Muscle of leg (tissue), 11 donors: ENCODE measurements around the gene LPP. TPM values are rescaled to one million over a fixed set of nuclear protein-coding genes. Genes with fewer than 3 reads are reported as not detected.
"Not testable (repeated sequence)": the region's sequence is repeated elsewhere in the genome, so short reads cannot be mapped to it uniquely, and the experiment has no call there.

Experiments
- DNase-seq: peaks from one replicate; pipeline ENCODE4 v3.0.0; 2013
- H3K27ac ChIP-seq: one replicate; pipeline ENCODE4 v1.5.1; 2013; ENCODE audit warnings: mild to moderate bottlenecking, low read length, control low read depth
- H3K27me3 ChIP-seq: one replicate; pipeline ENCODE4 v1.6.1; 2013; ENCODE audit warnings: low read length; ENCODE audit not compliant: control insufficient read depth, insufficient read depth
- H3K36me3 ChIP-seq: one replicate; pipeline ENCODE4 v1.6.1; 2013; ENCODE audit warnings: low read length; ENCODE audit not compliant: control insufficient read depth, insufficient read depth
- H3K4me1 ChIP-seq: one replicate; pipeline ENCODE4 v1.6.1; 2013; ENCODE audit warnings: low read length; ENCODE audit not compliant: control insufficient read depth, insufficient read depth
- H3K4me3 ChIP-seq: one replicate; pipeline ENCODE4 v1.5.1; 2013; ENCODE audit warnings: low read length, control low read depth
- H3K9me3 ChIP-seq: replicated peaks from 2 replicates; pipeline ENCODE4 v1.6.1; 2013; ENCODE audit warnings: low read depth, low read length; ENCODE audit not compliant: control insufficient read depth
- WGBS: methylation state at CpG from one replicate; pipeline ENCODE4 v1.1.5; 2013; ENCODE audit warnings: missing lambda C conversion rate; ENCODE audit not compliant: insufficient coverage; 5-methylcytosine and 5-hydroxymethylcytosine counted together
- polyA plus RNA-seq, 8 donors: library from polyadenylated mRNA; unstranded; fragments of 120-200 nt; gene quantifications; one replicate each; pipeline versions ENCODE4 v1.2.1 to v1.2.3, GENCODE V29; 2013; ENCODE audit warnings: inconsistent platforms in 1 of 8, low replicate concordance in 1 of 8; ENCODE audit not compliant: insufficient read length in 8 of 8, insufficient read depth in 1 of 8
- total RNA-seq: library from RNA; stranded (reverse); fragments of 120-200 nt; gene quantifications from one replicate; pipeline ENCODE4 v1.2.4, GENCODE V29; 2013

Gene LPP
- total and polyA plus RNA-seq, 9 donors: 8.9 to 24.3 (median 13.5) TPM

DNA sequence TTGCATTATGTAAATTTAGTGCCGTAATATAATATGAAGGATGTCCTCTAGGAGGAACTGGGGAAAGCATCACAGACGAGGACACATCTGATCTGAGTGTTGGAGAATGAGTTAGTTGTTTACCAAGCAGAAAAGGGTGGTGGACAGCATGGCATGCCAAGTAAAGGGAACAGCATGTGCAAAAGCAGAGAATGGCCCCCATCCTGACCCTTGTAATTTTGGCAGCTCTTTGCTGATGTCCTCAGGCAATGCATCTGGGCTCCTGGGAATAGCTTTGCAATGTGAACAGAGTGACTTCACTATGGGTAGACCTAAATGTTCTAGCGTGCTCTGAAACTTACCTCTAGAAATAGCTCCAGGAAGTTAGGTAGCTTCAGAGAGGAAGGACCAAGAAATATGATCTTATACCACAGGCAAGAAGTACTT is 263.3 kb downstream of the LPP start:
- Histone ChIP-seq H3K9me3 (peaks cover 5% of the 10 kb centered on the region), H3K4me1 (no peaks in the 10 kb centered on the region), H3K27ac (no peak overlapping the region), H3K27me3 (no peaks in the 10 kb centered on the region), H3K36me3 (no peaks in the 10 kb centered on the region), H3K4me3 (no peak overlapping the region)
- 73% methylated on average over 2 of the region's 3 CpGs for WGBS
- no peak for DNase-seq

DNA sequence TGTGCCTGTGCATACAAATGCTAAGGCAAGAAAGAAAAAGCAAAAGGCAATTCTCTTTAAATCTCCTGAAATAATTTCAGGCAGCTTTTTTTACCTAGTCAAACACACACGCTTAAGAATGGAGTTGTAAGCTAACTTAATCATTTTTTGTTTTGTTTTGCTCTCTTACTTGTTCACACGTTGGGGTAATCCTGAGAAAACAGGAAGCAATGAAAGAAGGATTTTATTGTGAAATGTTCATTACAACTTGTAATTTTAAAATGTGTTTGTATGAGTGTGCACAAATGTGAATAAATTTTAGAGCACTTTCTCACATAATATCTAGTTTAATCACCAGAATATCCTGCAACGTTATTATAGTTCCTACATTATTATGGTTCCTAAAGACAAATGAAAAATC is 263.8 kb downstream of the LPP start:
- H3K4me3 ChIP-seq: no peak overlapping the region
- H3K36me3 ChIP-seq: no peaks in the 10 kb centered on the region
- no peaks in the 10 kb centered on the region for H3K27me3 ChIP-seq
- DNase-seq: no peak
- H3K4me1 ChIP-seq: no peaks in the 10 kb centered on the region
- H3K27ac ChIP-seq: no peak overlapping the region
- peaks cover 5% of the 10 kb centered on the region for H3K9me3 ChIP-seq
- WGBS: no CpG with 5 or more reads among the region's 3 CpGs

- Histone ChIP-seq H3K27me3 (no peaks in the 10 kb centered on the region), H3K36me3 (no peaks in the 10 kb centered on the region), H3K4me3 (no peak overlapping the region), H3K4me1 (no peaks in the 10 kb centered on the region), H3K27ac (peak overlapping the region; percentile 23), H3K9me3 (peaks cover 6% of the 10 kb centered on the region)
- peak; percentile 83 for DNase-seq
- no CpG with 5 or more reads among the region's 2 CpGs for WGBS
Measured at GRCh38 chr3:188421151-188421821, 267.3 kb downstream of the LPP start.

GRCh38 chr3:188421836-188422540 is 268.0 kb downstream of the LPP start:
- Histone ChIP-seq H3K27me3 (no peaks in the 10 kb centered on the region), H3K27ac (no peak overlapping the region), H3K9me3 (peaks cover 9% of the 10 kb centered on the region), H3K36me3 (no peaks in the 10 kb centered on the region), H3K4me1 (no peaks in the 10 kb centered on the region), H3K4me3 (no peak overlapping the region)
- DNase-seq: peak; percentile 78
- no CpG with 5 or more reads among the region's 6 CpGs for WGBS

DNA sequence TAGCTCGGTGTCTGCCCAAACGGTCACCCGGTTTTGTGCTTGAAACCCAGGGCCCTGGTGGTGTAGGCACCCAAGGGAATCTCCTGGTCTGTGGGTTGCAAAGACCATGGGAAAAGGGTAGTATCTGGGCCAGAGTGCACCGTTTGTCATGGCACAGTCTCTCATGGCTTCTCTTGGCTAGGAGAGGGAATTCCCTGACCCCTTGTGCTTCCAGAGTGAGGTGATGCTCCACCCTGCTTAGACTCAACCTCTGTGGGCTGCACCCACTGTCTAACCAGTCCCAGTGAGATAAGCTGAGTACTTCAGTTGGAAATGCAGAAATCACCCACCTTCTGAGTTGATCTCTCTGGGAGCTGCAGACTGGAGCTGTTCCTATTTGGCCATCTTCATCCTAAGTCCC is 274.0 kb downstream of the LPP start:
- H3K4me3 ChIP-seq, DNase-seq, H3K9me3 ChIP-seq, H3K27ac ChIP-seq, H3K4me1 ChIP-seq, H3K36me3 ChIP-seq, H3K27me3 ChIP-seq: not testable (repeated sequence)
- whole genome bisulfite sequencing: 95% methylated on average over 3 of the region's 4 CpGs

DNA sequence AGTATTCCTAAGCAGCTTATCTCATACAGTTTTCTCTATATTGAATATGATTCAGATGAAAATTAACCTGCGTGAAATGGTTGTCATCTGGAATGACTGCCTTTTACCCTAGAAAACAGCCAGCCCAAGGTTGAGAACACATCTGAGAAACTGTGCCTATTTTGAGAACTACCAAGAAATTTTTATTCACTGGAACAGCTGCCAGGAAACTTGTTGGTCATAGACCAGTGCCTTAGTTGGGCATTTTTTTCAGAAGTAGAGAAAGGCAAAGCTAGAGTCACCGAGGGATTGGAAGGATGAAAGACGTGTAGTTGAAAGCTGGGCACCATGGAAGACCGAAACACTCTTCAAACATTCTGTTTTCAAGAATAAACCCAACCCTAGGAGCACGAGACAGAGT is 277.1 kb downstream of the LPP start:
- H3K9me3 ChIP-seq: peaks cover 3% of the 10 kb centered on the region
- no peaks in the 10 kb centered on the region for H3K27me3 ChIP-seq
- H3K27ac ChIP-seq: no peak overlapping the region
- WGBS: no CpG with 5 or more reads among the region's 5 CpGs
- H3K4me1 ChIP-seq: no peaks in the 10 kb centered on the region
- DNase-seq: no peak
- no peak overlapping the region for H3K4me3 ChIP-seq
- no peaks in the 10 kb centered on the region for H3K36me3 ChIP-seq

- peaks cover 3% of the 10 kb centered on the region for H3K9me3 ChIP-seq
- DNase-seq: no peak
- no peak overlapping the region for H3K4me3 ChIP-seq
- no peaks in the 10 kb centered on the region for H3K27me3 ChIP-seq
- no peaks in the 10 kb centered on the region for H3K4me1 ChIP-seq
- no peak overlapping the region for H3K27ac ChIP-seq
- no peaks in the 10 kb centered on the region for H3K36me3 ChIP-seq
- no CpG with 5 or more reads among the region's 3 CpGs for WGBS
Measured at GRCh38 chr3:188431553-188431952, 277.6 kb downstream of the LPP start.

DNA sequence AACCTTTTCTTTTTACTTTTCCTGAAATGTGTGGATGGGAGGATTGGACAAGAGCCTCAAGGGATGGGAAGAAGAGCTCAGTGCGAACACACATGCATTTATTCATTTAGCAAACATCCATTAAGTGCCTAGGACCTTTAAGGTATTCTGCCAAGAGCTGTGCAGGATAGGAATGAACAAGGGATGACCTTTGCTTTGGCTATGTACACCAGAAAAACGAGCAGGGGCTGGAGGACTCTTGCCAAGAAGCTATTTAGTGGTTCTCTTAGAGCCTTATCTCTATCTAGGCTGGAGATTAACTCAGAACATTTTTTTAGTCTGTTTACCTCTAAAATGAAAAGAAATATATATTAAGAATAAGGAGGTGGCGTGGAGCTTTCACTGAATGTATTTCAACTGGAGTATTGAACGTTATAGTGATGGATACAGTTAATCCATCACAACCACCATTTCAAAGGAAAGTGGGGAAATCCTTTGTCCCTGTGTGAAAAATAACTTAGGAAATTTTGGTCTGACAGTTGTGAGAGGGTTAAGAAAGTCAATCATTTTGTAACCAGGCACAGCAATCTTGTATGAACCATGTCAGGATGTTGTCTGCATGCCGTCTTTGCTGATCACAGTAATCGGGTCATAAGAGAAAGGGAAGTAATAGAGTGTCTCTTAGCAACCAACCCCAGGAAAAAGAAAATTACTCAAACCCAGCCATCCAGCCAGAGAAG is 279.0 kb downstream of the LPP start:
- Histone ChIP-seq H3K36me3 (no peaks in the 10 kb centered on the region), H3K4me3 (no peak overlapping the region), H3K4me1 (no peaks in the 10 kb centered on the region), H3K27ac (no peak overlapping the region), H3K9me3 (no peaks in the 10 kb centered on the region), H3K27me3 (no peaks in the 10 kb centered on the region)
- peak; percentile 67 for DNase-seq
- no CpG with 5 or more reads among the region's 6 CpGs for WGBS

GRCh38 chr3:188433521-188434150 is 279.7 kb downstream of the LPP start:
- DNase-seq: no peak
- H3K9me3 ChIP-seq: no peaks in the 10 kb centered on the region
- H3K4me1 ChIP-seq: no peaks in the 10 kb centered on the region
- 83% methylated on average over 4 of the region's 5 CpGs for WGBS
- H3K4me3 ChIP-seq: no peak overlapping the region
- peak overlapping the region; percentile 33 for H3K27ac ChIP-seq
- no peaks in the 10 kb centered on the region for H3K36me3 ChIP-seq
- H3K27me3 ChIP-seq: no peaks in the 10 kb centered on the region

DNA sequence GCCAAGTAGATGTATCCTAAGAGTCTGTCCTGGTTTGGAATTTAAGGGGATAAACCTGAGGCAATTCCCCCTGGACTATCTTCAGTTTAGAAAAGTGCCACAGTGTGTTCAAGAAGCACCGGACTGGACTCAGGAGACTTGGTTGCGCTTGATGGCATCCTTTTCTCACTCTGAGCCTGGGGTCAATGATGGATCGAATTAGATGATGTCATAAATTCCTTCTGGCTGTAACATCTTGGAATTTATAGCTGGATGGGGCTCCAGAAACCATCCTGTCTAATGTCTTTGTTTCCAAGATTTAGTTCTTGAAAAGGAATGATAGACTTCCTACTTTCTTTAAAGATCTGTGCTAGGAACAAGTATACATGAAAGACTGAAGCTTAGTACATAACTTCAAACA is 280.6 kb downstream of the LPP start:
- no peaks in the 10 kb centered on the region for H3K36me3 ChIP-seq
- H3K4me3 ChIP-seq: no peak overlapping the region
- WGBS: 76% methylated on average over 2 of the region's 3 CpGs
- no peaks in the 10 kb centered on the region for H3K9me3 ChIP-seq
- H3K4me1 ChIP-seq: no peaks in the 10 kb centered on the region
- H3K27ac ChIP-seq: no peak overlapping the region
- no peaks in the 10 kb centered on the region for H3K27me3 ChIP-seq
- no peak for DNase-seq
